ENCODE data around the gene MYLK3.
A peak's percentile ranks its signal among the peaks of the same experiment; 100 is the strongest.
"Not testable (repeated sequence)": the region's sequence is repeated elsewhere in the genome, so short reads cannot be mapped to it uniquely, and the experiment has no call there.

MYLK3 gene

GRCh38 chr16:46747777-46748651, at the start of gene MYLK3:
Gene MYLK3 (minus strand): TSS chr16:46748344. CDS start chr16:46748193, 151 bp downstream.
- DNase-seq (ENCODE audit: low read depth in 2 of 3, low spot score in 2 of 3) = no peak

GRCh38 chr16:46797501-46797900, 49.4 kb upstream of the MYLK3 start:
- DNase-seq (ENCODE audit: low read depth in 2 of 3, low spot score in 2 of 3) = no peak

- no peak for DNase-seq (ENCODE audit: low read depth in 2 of 3, low spot score in 2 of 3)
Measured at GRCh38 chr16:46796764-46797269, 48.7 kb upstream of the MYLK3 start.

GRCh38 chr16:46793841-46794240, 45.7 kb upstream of the MYLK3 start:
- DNase-seq (ENCODE audit: low read depth in 2 of 3, low spot score in 2 of 3) = no peak

GRCh38 chr16:46790599-46791270, 42.6 kb upstream of the MYLK3 start:
- DNase-seq (ENCODE audit: low read depth in 2 of 3, low spot score in 2 of 3) = no peak

- peak; percentile 57 to 66 (median 66) for DNase-seq (ENCODE audit: low read depth in 2 of 3, low spot score in 2 of 3)
Measured at GRCh38 chr16:46789499-46790414, 41.6 kb upstream of the MYLK3 start.

- DNase-seq (ENCODE audit: low read depth in 2 of 3, low spot score in 2 of 3) = no peak
Measured at GRCh38 chr16:46788891-46789474, 40.8 kb upstream of the MYLK3 start.

- DNase-seq (ENCODE audit: low read depth in 2 of 3, low spot score in 2 of 3) = no peak
Measured at GRCh38 chr16:46787909-46788308, 39.8 kb upstream of the MYLK3 start.

GRCh38 chr16:46785076-46785845, 37.1 kb upstream of the MYLK3 start:
- DNase-seq (ENCODE audit: low read depth in 2 of 3, low spot score in 2 of 3) = no peak

GRCh38 chr16:46784569-46784968, 36.4 kb upstream of the MYLK3 start:
- not testable (repeated sequence) for DNase-seq (ENCODE audit: low read depth in 2 of 3, low spot score in 2 of 3)

- DNase-seq (ENCODE audit: low read depth in 2 of 3, low spot score in 2 of 3) = no peak
Measured at GRCh38 chr16:46783800-46784199, 35.7 kb upstream of the MYLK3 start.

GRCh38 chr16:46782320-46782719, 34.2 kb upstream of the MYLK3 start:
- DNase-seq (ENCODE audit: low read depth in 2 of 3, low spot score in 2 of 3) = no peak

- DNase-seq (ENCODE audit: low read depth in 2 of 3, low spot score in 2 of 3) = no peak
Measured at GRCh38 chr16:46777804-46778203, 29.7 kb upstream of the MYLK3 start.

GRCh38 chr16:46775214-46775613, 27.1 kb upstream of the MYLK3 start:
- DNase-seq (ENCODE audit: low read depth in 2 of 3, low spot score in 2 of 3) = no peak

- no peak for DNase-seq (ENCODE audit: low read depth in 2 of 3, low spot score in 2 of 3)
Measured at GRCh38 chr16:46774743-46775177, 26.6 kb upstream of the MYLK3 start.

- DNase-seq (ENCODE audit: low read depth in 2 of 3, low spot score in 2 of 3) = no peak
Measured at GRCh38 chr16:46772463-46772862, 24.3 kb upstream of the MYLK3 start.

GRCh38 chr16:46768809-46769208, 20.7 kb upstream of the MYLK3 start:
- DNase-seq (ENCODE audit: low read depth in 2 of 3, low spot score in 2 of 3) = no peak

- no peak for DNase-seq (ENCODE audit: low read depth in 2 of 3, low spot score in 2 of 3)
Measured at GRCh38 chr16:46765050-46765449, 16.9 kb upstream of the MYLK3 start.

GRCh38 chr16:46763147-46763546, 15.0 kb upstream of the MYLK3 start:
- no peak for DNase-seq (ENCODE audit: low read depth in 2 of 3, low spot score in 2 of 3)

- DNase-seq (ENCODE audit: low read depth in 2 of 3, low spot score in 2 of 3) = no peak
Measured at GRCh38 chr16:46762583-46762982, 14.4 kb upstream of the MYLK3 start.

All from activated CD8-positive, alpha-beta memory T cell treated with anti-CD3 and anti-CD28 coated beads for 48 hours (primary cell).